H9 (cell line): ENCODE results near the gene CARD19. TPM values are rescaled to one million over a fixed set of nuclear protein-coding genes. Genes with fewer than 3 reads are reported as not detected.

ENCODE experiments used
- DNase-seq: peaks from one replicate; pipeline ENCODE4 v3.0.0-alpha.2; 2017
- H2AFZ ChIP-seq: one replicate; pipeline ENCODE4 v1.6.1; 2013; ENCODE audit warnings: mild to moderate bottlenecking, low read length, control low read depth, moderate library complexity
- H2AK5ac ChIP-seq: 2 replicates; pipeline ENCODE4 v1.6.1; 2013; ENCODE audit warnings: low read length, control low read depth, mixed read lengths; ENCODE audit not compliant: insufficient read length
- H2BK120ac ChIP-seq: one replicate; pipeline ENCODE4 v1.6.1; 2013; ENCODE audit warnings: low read depth, mild to moderate bottlenecking, low read length, control low read depth, inconsistent platforms; ENCODE audit not compliant: poor library complexity, severe bottlenecking
- H2BK12ac ChIP-seq: 2 replicates; pipeline ENCODE4 v1.6.1; 2013; ENCODE audit warnings: low read length, control low read depth, mixed read lengths, low read depth; ENCODE audit not compliant: insufficient read length
- H2BK15ac ChIP-seq: 2 replicates; pipeline ENCODE4 v1.6.1; 2013; ENCODE audit warnings: low read depth, low read length, control low read depth
- H2BK20ac ChIP-seq: one replicate; pipeline ENCODE4 v1.6.1; 2013; ENCODE audit warnings: low read depth, mild to moderate bottlenecking, low read length, control low read depth, inconsistent platforms; ENCODE audit not compliant: poor library complexity, severe bottlenecking
- H2BK5ac ChIP-seq: 2 replicates; pipeline ENCODE4 v1.6.1; 2013; ENCODE audit warnings: low read length, control low read depth, mixed read lengths; ENCODE audit not compliant: insufficient read length
- H3K14ac ChIP-seq: 2 replicates; pipeline ENCODE4 v1.6.1; 2013; ENCODE audit warnings: low read length, control low read depth; ENCODE audit not compliant: insufficient read depth
- H3K18ac ChIP-seq: 2 replicates; pipeline ENCODE4 v1.6.1; 2013; ENCODE audit warnings: low read depth, mild to moderate bottlenecking, mixed read lengths, low read length, control low read depth; ENCODE audit not compliant: insufficient read length
- H3K23ac ChIP-seq: 2 replicates; pipeline ENCODE4 v1.6.1; 2013; ENCODE audit warnings: low read length, control low read depth, mixed read lengths, low read depth; ENCODE audit not compliant: insufficient read length
- H3K23me2 ChIP-seq: 2 replicates; pipeline ENCODE4 v1.6.1; 2013; ENCODE audit warnings: low read depth, mild to moderate bottlenecking, mixed read lengths, low read length, control low read depth; ENCODE audit not compliant: insufficient read length, poor library complexity, severe bottlenecking
- H3K27ac ChIP-seq: 2 replicates; pipeline ENCODE4 v1.5.1; 2013; ENCODE audit warnings: low read length, control low read depth, mixed read lengths, low read depth; ENCODE audit not compliant: insufficient read length
- H3K27me3 ChIP-seq: 2 replicates; pipeline ENCODE4 v1.6.1; 2013; ENCODE audit warnings: low read length, control low read depth, inconsistent platforms; ENCODE audit not compliant: insufficient read depth
- H3K4ac ChIP-seq: 2 replicates; pipeline ENCODE4 v1.6.1; 2013; ENCODE audit warnings: low read depth, mild to moderate bottlenecking, control low read depth, inconsistent platforms, low read length, moderate library complexity
- H3K4me1 ChIP-seq: 2 replicates; pipeline ENCODE4 v1.6.1; 2013; ENCODE audit warnings: low read length, control low read depth, inconsistent platforms; ENCODE audit not compliant: insufficient read depth
- H3K4me2 ChIP-seq: 2 replicates; pipeline ENCODE4 v1.6.1; 2013; ENCODE audit warnings: low read length, control low read depth, mixed read lengths; ENCODE audit not compliant: insufficient read length, insufficient read depth
- H3K56ac ChIP-seq: 2 replicates; pipeline ENCODE4 v1.6.1; 2013; ENCODE audit warnings: low read depth, mild to moderate bottlenecking, mixed read lengths, low read length, control low read depth; ENCODE audit not compliant: insufficient read length
- H3K79me1 ChIP-seq: 2 replicates; pipeline ENCODE4 v1.6.1; 2013; ENCODE audit warnings: low read depth, mild to moderate bottlenecking, moderate library complexity, low read length, control low read depth, inconsistent platforms; ENCODE audit not compliant: insufficient read depth, poor library complexity, severe bottlenecking
- H3K79me2 ChIP-seq: 2 replicates; pipeline ENCODE4 v1.6.1; 2013; ENCODE audit warnings: low read length, control low read depth, inconsistent platforms; ENCODE audit not compliant: insufficient read depth
- H3K9ac ChIP-seq: 2 replicates; pipeline ENCODE4 v1.6.1; 2013; ENCODE audit warnings: low read length, control low read depth, mixed read lengths; ENCODE audit not compliant: insufficient read length; ENCODE audit errors: extremely low read depth
- H3K9me3 ChIP-seq: one replicate; pipeline ENCODE4 v1.6.1; 2013; ENCODE audit warnings: low read depth, low read length, inconsistent platforms; ENCODE audit not compliant: control insufficient read depth
- H3T11ph ChIP-seq: one replicate; pipeline ENCODE4 v1.6.1; 2013; ENCODE audit warnings: mild to moderate bottlenecking, low read length, control low read depth, inconsistent platforms
- H4K20me1 ChIP-seq: one replicate; pipeline ENCODE4 v1.6.1; 2013; ENCODE audit not compliant: control insufficient read depth, insufficient read length, insufficient read depth
- H4K5ac ChIP-seq: 2 replicates; pipeline ENCODE4 v1.6.1; 2013; ENCODE audit warnings: low read depth, mild to moderate bottlenecking, mixed read lengths, low read length, control low read depth; ENCODE audit not compliant: insufficient read length
- H4K8ac ChIP-seq: replicated peaks from 2 replicates; pipeline ENCODE4 v1.6.1; 2013; ENCODE audit warnings: low read length, control low read depth, mixed read lengths, low read depth; ENCODE audit not compliant: insufficient read length
- H4K91ac ChIP-seq: 2 replicates; pipeline ENCODE4 v1.6.1; 2013; ENCODE audit warnings: low read depth, mild to moderate bottlenecking, moderate library complexity, mixed read lengths, low read length, control low read depth; ENCODE audit not compliant: insufficient read length
- H3K27ac Mint-ChIP-seq, 3 experiments: 2 replicates in 2 of 3; 3 replicates in 1 of 3; pipeline ENCODE4 v1.8.0; 2020 to 2021; ENCODE audit warnings: mixed read lengths in 3 of 3, mild to moderate bottlenecking in 1 of 3, moderate library complexity in 1 of 3
- H3K27me3 Mint-ChIP-seq: 2 replicates; pipeline ENCODE4 v1.8.0; 2021; ENCODE audit warnings: low read depth, mild to moderate bottlenecking, moderate library complexity, mixed read lengths
- H3K36me3 Mint-ChIP-seq, 3 experiments: 2 replicates in 2 of 3; 3 replicates in 1 of 3; pipeline ENCODE4 v1.8.0; 2020 to 2021; ENCODE audit warnings: low read depth in 3 of 3, mixed read lengths in 3 of 3; ENCODE audit not compliant: insufficient read depth in 1 of 3
- H3K4me1 Mint-ChIP-seq, 2 experiments: 2 replicates each; pipeline ENCODE4 v1.8.0; 2020; ENCODE audit warnings: mixed read lengths in 2 of 2
- H3K4me3 Mint-ChIP-seq, 2 experiments: 2 replicates in 1 of 2; 3 replicates in 1 of 2; pipeline ENCODE4 v1.8.0; 2020 to 2021; ENCODE audit warnings: mild to moderate bottlenecking in 2 of 2, mixed read lengths in 2 of 2, moderate library complexity in 1 of 2
- H3K9me3 Mint-ChIP-seq, 2 experiments: 2 replicates in 1 of 2; 3 replicates in 1 of 2; pipeline ENCODE4 v1.8.0; 2020; ENCODE audit warnings: mild to moderate bottlenecking in 2 of 2, mixed read lengths in 2 of 2, moderate library complexity in 1 of 2
- WGBS: extraction: QIAGEN DNeasy Blood & Tissue Kit; methylation state at CpG from one replicate; pipeline ENCODE4 v1.1.7; 2013; ENCODE audit warnings: missing lambda C conversion rate, low lambda C conversion rate, mixed read lengths; ENCODE audit not compliant: insufficient read length; ENCODE audit errors: extremely low coverage; 5-methylcytosine and 5-hydroxymethylcytosine counted together
- total RNA-seq: library from RNA; stranded (reverse); gene quantifications from 2 replicates; pipeline ENCODE4 v1.2.1, GENCODE V29; 2021
- TF ChIP-seq, protein P1 (sequence below): fragments of 200-600 bp; sonication (generic); conservative IDR thresholded peaks from 3 replicates; pipeline ENCODE4 v1.8.0; 2021; ENCODE audit warnings: antibody characterized with exemption, mild to moderate bottlenecking

Gene CARD19
- total RNA-seq, 1 experiment from 2014 or later: 21.4 TPM

- Histone ChIP-seq H4K20me1 (no peaks in the 10 kb centered on the region), H3K27ac (no peak overlapping the region), H4K5ac (no peak overlapping the region), H3K4me1 (no peaks in the 10 kb centered on the region), H3K79me1 (no peaks in the 10 kb centered on the region), H4K91ac (no peak overlapping the region), H2AFZ (no peak overlapping the region), H2BK12ac (no peak overlapping the region), H2AK5ac (no peak overlapping the region), H2BK5ac (no peak overlapping the region), H3K14ac (no peak overlapping the region), H2BK15ac (no peak overlapping the region), H3K4me2 (no peak overlapping the region), H3K4ac (no peak overlapping the region), H3K27me3 (no peaks in the 10 kb centered on the region), H3K9ac (no peak overlapping the region), H3T11ph (no peak overlapping the region), H3K23ac (no peak overlapping the region), H3K56ac (no peak overlapping the region), H2BK20ac (no peak overlapping the region), H3K9me3 (no peaks in the 10 kb centered on the region), H4K8ac (no peak overlapping the region), H3K79me2 (no peaks in the 10 kb centered on the region), H3K18ac (no peak overlapping the region), H2BK120ac (no peak overlapping the region), H3K23me2 (no peaks in the 10 kb centered on the region)
- DNase-seq: no peak
- H3K4me1 Mint-ChIP-seq: peaks cover 39 to 48% of the 10 kb centered on the region in 2 experiments
- H3K4me3 Mint-ChIP-seq: 0 out of 5 replicates have a peak overlapping the region, but pooled peaks of 1 of the 2 experiments have one; percentile 35
- no peaks in the 10 kb centered on the region for H3K36me3 Mint-ChIP-seq
- TF ChIP-seq, protein P1, sequence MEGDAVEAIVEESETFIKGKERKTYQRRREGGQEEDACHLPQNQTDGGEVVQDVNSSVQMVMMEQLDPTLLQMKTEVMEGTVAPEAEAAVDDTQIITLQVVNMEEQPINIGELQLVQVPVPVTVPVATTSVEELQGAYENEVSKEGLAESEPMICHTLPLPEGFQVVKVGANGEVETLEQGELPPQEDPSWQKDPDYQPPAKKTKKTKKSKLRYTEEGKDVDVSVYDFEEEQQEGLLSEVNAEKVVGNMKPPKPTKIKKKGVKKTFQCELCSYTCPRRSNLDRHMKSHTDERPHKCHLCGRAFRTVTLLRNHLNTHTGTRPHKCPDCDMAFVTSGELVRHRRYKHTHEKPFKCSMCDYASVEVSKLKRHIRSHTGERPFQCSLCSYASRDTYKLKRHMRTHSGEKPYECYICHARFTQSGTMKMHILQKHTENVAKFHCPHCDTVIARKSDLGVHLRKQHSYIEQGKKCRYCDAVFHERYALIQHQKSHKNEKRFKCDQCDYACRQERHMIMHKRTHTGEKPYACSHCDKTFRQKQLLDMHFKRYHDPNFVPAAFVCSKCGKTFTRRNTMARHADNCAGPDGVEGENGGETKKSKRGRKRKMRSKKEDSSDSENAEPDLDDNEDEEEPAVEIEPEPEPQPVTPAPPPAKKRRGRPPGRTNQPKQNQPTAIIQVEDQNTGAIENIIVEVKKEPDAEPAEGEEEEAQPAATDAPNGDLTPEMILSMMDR: no peak
- peaks cover 27% of the 10 kb centered on the region for H3K27me3 Mint-ChIP-seq
- H3K9me3 Mint-ChIP-seq: no peaks in the 10 kb centered on the region
- no peak overlapping the region for H3K27ac Mint-ChIP-seq
- WGBS: no CpG with 5 or more reads among the region's 8 CpGs
These were observed 35.2 kb upstream of the CARD19 start for GRCh38 chr9:93060746-93061259.
